Dermis blood vessel endothelial cell (primary cell): ENCODE measurements around the gene SPCS3. TPM values are rescaled to one million over a fixed set of nuclear protein-coding genes. Genes with fewer than 3 reads are reported as not detected.
"Not testable (repeated sequence)": the region's sequence is repeated elsewhere in the genome, so short reads cannot be mapped to it uniquely, and the experiment has no call there.

Source experiments
- DNase-seq: peaks from one replicate; pipeline ENCODE4 v3.0.0; 2010
- total RNA-seq: library from RNA; depleted of rRNA; stranded (reverse); fragments of >200 nt; gene quantifications from 2 replicates; pipeline ENCODE4 v1.2.3, GENCODE V29; 2014

SPCS3 gene
- total RNA-seq: 91.9 and 117 TPM in 2 replicates

DNA sequence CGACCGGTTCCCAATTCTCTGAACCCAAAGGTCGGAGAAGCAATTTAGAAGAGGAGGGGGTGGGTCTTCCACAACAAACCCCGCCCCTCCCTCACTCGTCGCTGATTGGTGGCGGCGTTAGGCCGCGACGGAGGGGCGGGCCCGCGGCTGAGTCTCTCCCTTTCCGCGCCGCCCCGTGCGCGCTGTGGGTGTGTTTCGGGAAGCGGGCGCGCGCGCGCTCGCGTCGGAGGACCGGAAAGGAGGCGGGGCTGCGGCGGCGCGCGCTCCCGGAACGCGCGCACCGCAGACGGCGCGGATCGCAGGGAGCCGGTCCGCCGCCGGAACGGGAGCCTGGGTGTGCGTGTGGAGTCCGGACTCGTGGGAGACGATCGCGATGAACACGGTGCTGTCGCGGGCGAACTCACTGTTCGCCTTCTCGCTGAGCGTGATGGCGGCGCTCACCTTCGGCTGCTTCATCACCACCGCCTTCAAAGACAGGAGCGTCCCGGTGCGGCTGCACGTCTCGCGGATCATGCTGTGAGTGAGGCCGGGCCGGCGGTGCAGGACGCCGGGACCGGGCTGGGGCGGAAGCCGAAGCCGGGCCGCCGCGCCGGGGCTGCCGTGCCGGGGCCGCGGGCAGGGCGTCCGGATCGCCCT is at the start of gene SPCS3:
Gene SPCS3 (plus strand): TSS at position 263 of the 636 bp plus-strand sequence. CDS start 111 bp downstream, at position 374.
- DNase-seq: peak; percentile 97

- peak; percentile 38 for DNase-seq
These were observed 49.1 kb upstream of the SPCS3 start for GRCh38 chr4:176270669-176271068.

DNA sequence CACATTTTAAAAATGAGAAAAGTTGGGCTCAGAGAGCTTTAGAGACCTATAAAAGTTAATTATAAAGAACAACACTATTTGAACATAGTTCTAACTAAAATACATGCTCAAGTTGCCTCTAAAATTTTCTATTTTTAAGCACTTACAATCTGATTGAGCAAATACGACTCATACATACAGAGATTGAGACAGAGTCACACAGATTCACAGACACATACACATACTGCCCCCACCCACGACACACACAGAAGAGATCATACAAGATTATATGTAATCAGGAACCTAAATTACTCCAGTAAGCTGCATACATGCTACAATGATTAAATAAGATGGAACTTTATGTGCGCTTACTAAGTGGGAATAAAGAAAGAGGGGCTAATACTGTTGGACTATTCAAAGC is 48.0 kb upstream of the SPCS3 start:
- DNase-seq: no peak

- no peak for DNase-seq
These were observed 47.0 kb upstream of the SPCS3 start for GRCh38 chr4:176272799-176273198.

- DNase-seq: no peak
These were observed 46.0 kb upstream of the SPCS3 start for GRCh38 chr4:176273736-176274135.

- no peak for DNase-seq
These were observed 45.3 kb upstream of the SPCS3 start for GRCh38 chr4:176274441-176274840.

DNA sequence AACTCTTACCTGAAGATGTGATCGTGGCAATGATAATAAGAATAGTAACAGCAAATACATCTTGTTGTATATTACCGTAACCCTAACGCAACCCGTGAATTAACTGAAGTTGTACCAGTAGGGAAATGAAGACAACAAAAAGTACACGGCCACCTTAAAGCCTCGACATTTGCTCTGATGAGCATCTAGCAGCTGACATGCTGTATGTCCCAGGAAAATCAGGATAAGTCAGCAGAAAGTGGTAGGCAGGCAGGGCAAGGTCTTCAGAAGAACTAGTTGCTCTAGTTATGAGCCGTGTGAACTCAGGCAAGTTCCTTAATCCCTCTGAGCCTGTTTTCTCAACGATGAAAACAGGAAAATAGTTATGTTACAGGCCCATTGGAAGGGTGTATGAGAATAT is 43.1 kb upstream of the SPCS3 start:
- DNase-seq: no peak

- DNase-seq: peak; percentile 55
These were observed 42.4 kb upstream of the SPCS3 start for GRCh38 chr4:176277162-176277904.

DNA sequence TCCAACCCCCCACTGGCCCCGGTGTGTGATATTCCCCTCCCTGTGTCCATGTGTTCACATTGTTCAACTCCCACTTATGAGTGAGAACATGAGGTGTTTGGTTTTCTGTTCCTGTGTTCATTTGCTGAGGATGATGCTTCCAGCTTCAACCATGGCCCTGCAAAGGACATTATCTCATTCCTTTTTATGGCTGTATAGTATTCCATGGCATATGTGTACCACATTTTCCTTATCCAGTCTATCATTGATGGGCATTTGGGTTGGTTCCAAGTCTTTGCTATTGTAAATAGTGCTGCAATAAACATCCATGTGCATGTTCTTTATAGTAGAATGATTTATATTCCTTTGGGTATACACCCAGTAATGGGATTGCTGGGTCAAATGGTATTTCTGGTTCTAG is 40.2 kb upstream of the SPCS3 start:
- DNase-seq: not testable (repeated sequence)

GRCh38 chr4:176286728-176287127 is 33.0 kb upstream of the SPCS3 start:
- no peak for DNase-seq

- DNase-seq: no peak
These were observed 32.2 kb upstream of the SPCS3 start for GRCh38 chr4:176287546-176287945.

- no peak for DNase-seq
These were observed 31.7 kb upstream of the SPCS3 start for GRCh38 chr4:176288020-176288419.

DNA sequence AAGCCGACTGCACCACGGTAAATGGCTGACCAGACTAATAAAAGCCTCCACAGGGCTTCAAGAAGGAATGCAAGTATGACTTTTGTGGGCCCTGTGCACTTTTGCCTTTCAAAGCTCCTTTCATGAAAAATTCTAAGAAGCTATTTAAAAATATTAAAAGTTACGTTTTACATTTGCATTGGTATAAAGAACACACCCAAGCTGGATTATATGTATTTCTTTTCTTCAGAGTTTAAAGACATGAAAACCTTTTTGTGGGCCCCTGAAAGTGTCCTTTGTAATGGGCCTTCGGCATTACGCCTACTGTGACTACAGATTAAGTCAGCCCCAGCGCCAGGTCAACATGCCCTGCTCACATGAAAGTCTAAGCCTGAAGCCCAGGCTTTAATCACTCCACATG is 30.2 kb upstream of the SPCS3 start:
- DNase-seq: no peak

GRCh38 chr4:176290520-176290919 is 29.2 kb upstream of the SPCS3 start:
- no peak for DNase-seq

DNA sequence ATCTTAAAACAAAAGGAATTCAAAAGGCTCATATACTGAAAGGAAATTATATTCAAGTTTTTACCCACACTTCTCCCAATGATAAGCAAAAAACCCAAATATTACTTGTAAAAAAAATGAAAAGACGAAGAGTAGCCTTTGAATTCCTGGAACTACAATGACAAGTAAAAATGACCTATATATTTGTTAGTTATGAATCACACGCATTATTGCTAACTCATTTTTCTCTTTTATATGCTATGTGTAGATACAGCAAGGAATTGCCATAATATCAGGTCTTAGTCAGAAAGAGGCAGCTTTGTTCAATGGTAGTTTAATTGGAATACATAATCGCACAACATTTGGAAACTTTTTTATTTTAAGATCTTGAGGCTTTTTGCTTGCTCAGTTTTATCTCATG is 28.0 kb upstream of the SPCS3 start:
- DNase-seq: no peak

DNA sequence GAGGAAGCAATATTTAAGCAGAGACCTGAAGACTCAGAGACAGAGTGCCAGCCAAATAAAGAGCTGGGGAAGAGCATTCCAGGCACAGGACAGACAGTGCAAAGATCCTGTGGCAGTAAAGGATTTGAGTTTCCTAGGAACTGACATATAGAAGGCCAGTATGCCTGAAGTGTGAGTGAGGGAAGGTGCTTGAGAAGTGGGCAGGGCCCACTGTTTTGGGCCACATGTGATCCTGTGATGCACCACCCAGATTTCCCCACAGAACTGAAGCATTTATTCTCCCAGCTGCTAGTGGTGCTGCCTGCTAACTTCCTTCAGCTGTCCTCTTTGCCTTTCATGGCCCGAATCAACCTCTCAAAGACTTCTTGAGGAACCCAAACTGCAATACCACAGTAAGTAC is 26.8 kb upstream of the SPCS3 start:
- no peak for DNase-seq

DNA sequence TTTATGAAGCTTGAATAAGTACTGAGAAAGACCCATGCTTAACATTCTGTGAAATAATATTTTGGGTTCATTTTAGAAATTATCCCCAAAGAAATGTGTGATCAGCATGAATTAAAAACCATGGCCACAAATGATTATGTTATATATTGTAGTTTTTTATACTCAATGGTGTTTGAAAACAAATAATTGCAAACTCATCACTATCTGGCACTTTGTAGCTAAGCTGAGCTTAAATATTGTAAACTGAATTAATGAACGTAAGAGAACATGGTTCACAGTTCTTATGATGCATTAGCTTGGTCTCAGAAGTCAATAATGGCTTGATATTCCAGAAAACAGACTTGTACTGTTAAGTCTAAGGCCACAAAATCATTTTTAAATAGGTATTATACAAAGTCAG is 26.1 kb upstream of the SPCS3 start:
- no peak for DNase-seq

- not testable (repeated sequence) for DNase-seq
These were observed 23.9 kb upstream of the SPCS3 start for GRCh38 chr4:176295907-176296306.

DNA sequence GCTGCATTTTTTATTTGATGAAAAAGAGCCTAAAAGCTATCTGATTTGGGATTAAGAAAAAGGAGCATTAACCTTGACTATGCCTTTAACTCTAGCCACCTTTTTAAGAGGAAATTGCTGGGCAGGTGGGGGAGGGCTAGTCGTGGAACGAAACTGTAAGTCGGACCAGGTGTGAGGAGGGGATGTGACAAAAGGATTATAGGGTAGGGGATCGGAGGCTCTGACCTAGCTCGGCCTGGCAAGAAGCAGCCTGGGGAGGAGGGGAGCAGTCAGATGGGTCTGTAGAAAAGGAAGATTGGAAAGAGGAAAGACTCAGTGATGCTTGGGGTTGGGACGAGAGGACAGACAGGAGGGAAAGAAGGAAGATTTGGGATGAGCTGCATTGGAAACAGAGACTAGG is 21.1 kb upstream of the SPCS3 start:
- no peak for DNase-seq

DNA sequence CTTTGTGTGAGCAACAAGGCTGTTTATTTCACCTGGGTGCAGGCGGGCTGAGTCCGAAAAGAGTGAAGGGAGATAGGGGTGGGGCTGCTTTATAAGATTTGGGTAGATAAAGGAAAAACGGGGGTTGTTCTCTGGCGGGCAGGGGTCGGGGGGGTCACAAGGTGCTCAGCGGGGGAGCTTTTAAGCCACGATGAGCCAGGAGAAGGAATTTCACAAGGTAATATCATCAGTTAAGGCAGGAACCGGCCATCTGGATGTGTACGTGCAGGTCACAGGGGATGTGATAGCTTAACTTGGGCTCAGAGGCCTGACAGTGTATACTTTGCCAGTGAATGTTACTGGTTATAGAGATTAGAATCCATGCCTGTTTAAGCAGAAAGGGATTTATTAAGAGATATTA is 19.7 kb upstream of the SPCS3 start:
- no peak for DNase-seq

DNA sequence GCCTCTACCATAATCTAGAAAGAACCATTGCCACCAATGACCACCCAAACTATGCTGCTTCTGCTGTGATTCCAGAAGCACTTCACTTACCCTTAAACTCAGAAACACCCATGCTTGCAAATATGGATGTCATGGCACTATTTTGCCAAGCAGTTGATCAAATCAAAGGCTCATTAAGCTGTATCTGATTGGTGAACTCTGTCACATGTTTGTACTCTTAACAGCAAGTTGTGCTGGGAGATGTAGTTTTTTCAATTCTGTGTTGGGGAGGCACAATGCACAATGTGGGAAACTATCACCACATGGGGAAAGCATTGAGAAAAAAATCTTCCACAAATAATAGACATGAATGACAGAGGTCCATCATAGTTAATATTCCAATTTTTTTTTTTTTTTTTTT is 19.2 kb upstream of the SPCS3 start:
- no peak for DNase-seq

DNA sequence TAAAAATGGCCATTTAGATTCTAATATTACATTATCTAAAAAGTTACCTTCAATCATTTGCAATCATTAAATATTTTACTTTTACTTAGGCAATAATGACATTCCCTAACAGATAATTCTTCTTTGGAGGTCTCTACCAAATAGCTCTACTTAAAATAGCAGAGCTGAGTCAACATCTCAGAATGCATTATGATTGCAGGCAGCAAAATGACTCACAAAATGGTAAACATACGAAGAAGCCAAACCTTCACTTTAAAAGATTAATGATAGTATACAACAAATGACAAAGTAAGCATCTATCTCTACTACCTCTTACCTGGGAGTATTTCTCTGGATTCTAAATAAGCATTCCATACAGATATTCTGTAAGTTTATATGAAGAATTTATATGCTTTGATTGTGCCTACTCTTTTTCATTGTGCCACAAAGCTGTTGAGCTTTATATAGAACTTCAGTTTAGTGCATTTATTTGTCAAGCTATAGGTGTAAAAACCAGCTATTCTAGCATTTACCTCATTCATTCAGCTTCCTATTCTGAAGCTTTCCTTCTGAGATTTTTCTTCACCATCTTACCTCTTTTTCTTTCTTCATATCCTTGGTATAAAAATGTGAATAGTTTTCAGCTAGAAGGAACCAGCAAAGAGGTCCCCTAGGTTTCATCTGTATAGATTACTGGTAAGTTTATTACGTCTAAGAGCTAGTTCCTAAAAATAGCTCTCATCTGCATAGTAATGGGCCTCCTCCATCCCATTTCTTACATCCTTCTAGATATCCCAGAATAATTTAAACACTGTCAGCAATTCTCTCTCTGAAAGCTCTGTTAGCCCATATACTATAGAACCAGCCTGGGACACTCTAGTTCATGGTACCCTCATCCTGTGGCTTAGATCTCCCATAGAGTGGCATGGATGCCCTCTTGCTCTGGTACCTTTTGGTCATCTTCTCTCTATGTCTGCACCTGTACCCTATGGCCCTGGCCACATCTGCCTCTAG is 17.2 kb upstream of the SPCS3 start:
- DNase-seq: no peak

- no peak for DNase-seq
These were observed 15.8 kb upstream of the SPCS3 start for GRCh38 chr4:176303938-176304337.
